Endodermal cell (in vitro differentiated cells): Measurements from ENCODE around the gene COL11A2. TPM values are rescaled to one million over a fixed set of nuclear protein-coding genes. Genes with fewer than 3 reads are reported as not detected.

Source experiments
- DNase-seq: peaks from one replicate; pipeline ENCODE4 v3.0.0-alpha.2; 2017
- H3K27ac ChIP-seq: 2 replicates; pipeline ENCODE4 v1.5.1; 2013; ENCODE audit warnings: mild to moderate bottlenecking, low read depth, low read length, moderate library complexity
- H3K27me3 ChIP-seq: 2 replicates; pipeline ENCODE4 v1.6.1; 2013; ENCODE audit warnings: mild to moderate bottlenecking, low read length, moderate library complexity; ENCODE audit not compliant: insufficient read depth, control insufficient read depth, poor library complexity, severe bottlenecking
- H3K36me3 ChIP-seq: 2 replicates; pipeline ENCODE4 v1.7.0; 2013; ENCODE audit warnings: mild to moderate bottlenecking, low read length, moderate library complexity; ENCODE audit not compliant: control insufficient read depth, insufficient read depth
- H3K4me1 ChIP-seq: one replicate; pipeline ENCODE4 v1.7.0; 2013; ENCODE audit warnings: low read length; ENCODE audit not compliant: control insufficient read depth, insufficient read depth
- H3K4me3 ChIP-seq: 2 replicates; pipeline ENCODE4 v1.5.1; 2013; ENCODE audit warnings: mild to moderate bottlenecking, low read length, moderate library complexity
- H3K9ac ChIP-seq: 2 replicates; pipeline ENCODE4 v1.6.1; 2013; ENCODE audit warnings: mild to moderate bottlenecking, low read length, moderate library complexity; ENCODE audit not compliant: poor library complexity, severe bottlenecking; ENCODE audit errors: extremely low read depth
- H3K9me3 ChIP-seq: 2 replicates; pipeline ENCODE4 v1.6.1; 2013; ENCODE audit warnings: mild to moderate bottlenecking, low read length, moderate library complexity; ENCODE audit not compliant: control insufficient read depth
- H3K27ac Mint-ChIP-seq: 2 replicates; pipeline ENCODE4 v1.8.0; 2020; ENCODE audit warnings: mixed read lengths
- H3K27me3 Mint-ChIP-seq: 2 replicates; pipeline ENCODE4 v1.8.0; 2021; ENCODE audit warnings: mild to moderate bottlenecking, mixed read lengths; ENCODE audit not compliant: insufficient read depth
- H3K36me3 Mint-ChIP-seq: 2 replicates; pipeline ENCODE4 v1.8.0; 2020; ENCODE audit warnings: low read depth, mixed read lengths
- H3K4me1 Mint-ChIP-seq: 2 replicates; pipeline ENCODE4 v1.8.0; 2020; ENCODE audit warnings: mixed read lengths
- H3K4me3 Mint-ChIP-seq: 2 replicates; pipeline ENCODE4 v1.8.0; 2020; ENCODE audit warnings: mild to moderate bottlenecking, moderate library complexity, mixed read lengths
- H3K9me3 Mint-ChIP-seq: 2 replicates; pipeline ENCODE4 v1.8.0; 2020; ENCODE audit warnings: mild to moderate bottlenecking, mixed read lengths
- CTCF ChIP-seq: fragments of 200-600 bp; sonication (generic); conservative IDR thresholded peaks from 2 replicates; pipeline ENCODE4 v1.5.0; 2021; ENCODE audit warnings: antibody characterized with exemption, mild to moderate bottlenecking
- WGBS, 2 experiments: methylation state at CpG; one replicate each; pipeline versions ENCODE4 v1.1.5 to v1.1.7; 2013; ENCODE audit warnings: missing lambda C conversion rate in 2 of 2, mixed read lengths in 1 of 2; ENCODE audit not compliant: insufficient coverage in 1 of 2, insufficient read length in 1 of 2; 5-methylcytosine and 5-hydroxymethylcytosine counted together
- total RNA-seq, 2 donors: library from RNA; stranded (reverse); fragmentation: NEBNext Ultra II Directional in 1 of 2; extraction: Animal tissue kit (Norgen Biotek cat#: 25700) in 1 of 2; gene quantifications; 2 replicates in 1 of 2; 3 replicates in 1 of 2; pipeline ENCODE4 v1.2.1, GENCODE V29; 2021

Gene COL11A2
- total RNA-seq, 2 donors from 2014 or later: 1.3 to 2.8 TPM

- H3K27me3 Mint-ChIP-seq: peaks cover 14% of the 10 kb centered on the region
- TF ChIP-seq CTCF: no peak
- Histone ChIP-seq H3K9me3 (no peaks in the 10 kb centered on the region), H3K4me3 (no peak overlapping the region), H3K9ac (no peak overlapping the region), H3K27me3 (peaks cover 8% of the 10 kb centered on the region), H3K27ac (no peak overlapping the region), H3K36me3 (no peaks in the 10 kb centered on the region), H3K4me1 (no peaks in the 10 kb centered on the region)
- WGBS, 2 experiments: 71 to 84% methylated on average over 2 to 9 of the region's 9 CpGs
- no peaks in the 10 kb centered on the region for H3K36me3 Mint-ChIP-seq
- H3K4me3 Mint-ChIP-seq: no peak overlapping the region
- no peak overlapping the region for H3K27ac Mint-ChIP-seq
- no peak for DNase-seq
- no peaks in the 10 kb centered on the region for H3K9me3 Mint-ChIP-seq
- H3K4me1 Mint-ChIP-seq: no peaks in the 10 kb centered on the region
Observed at GRCh38 chr6:33170176-33171015, 21.9 kb downstream of the COL11A2 start.

- no peak for DNase-seq
- Histone ChIP-seq H3K9me3 (no peaks in the 10 kb centered on the region), H3K27me3 (no peaks in the 10 kb centered on the region), H3K4me3 (no peak overlapping the region), H3K36me3 (no peaks in the 10 kb centered on the region), H3K27ac (no peak overlapping the region), H3K9ac (no peak overlapping the region), H3K4me1 (no peaks in the 10 kb centered on the region)
- 92 to 100% methylated on average over 3 to 10 of the region's 10 CpGs for WGBS, 2 experiments
- H3K36me3 Mint-ChIP-seq: no peaks in the 10 kb centered on the region
- no peak overlapping the region for H3K4me3 Mint-ChIP-seq
- no peaks in the 10 kb centered on the region for H3K4me1 Mint-ChIP-seq
- H3K9me3 Mint-ChIP-seq: no peaks in the 10 kb centered on the region
- peaks cover 7% of the 10 kb centered on the region for H3K27me3 Mint-ChIP-seq
- H3K27ac Mint-ChIP-seq: no peak overlapping the region
- TF ChIP-seq CTCF: no peak
Observed at GRCh38 chr6:33169291-33170175, 22.7 kb downstream of the COL11A2 start.

- no peak overlapping the region for H3K27ac ChIP-seq
Observed at GRCh38 chr6:33168639-33169038, 23.6 kb downstream of the COL11A2 start.

More at GRCh38 chr6:33168639-33169038, 23.6 kb downstream of the COL11A2 start:
- Mint-ChIP-seq H3K36me3 (no peaks in the 10 kb centered on the region), H3K4me3 (no peak overlapping the region), H3K9me3 (no peaks in the 10 kb centered on the region), H3K27ac (no peak overlapping the region), H3K4me1 (no peaks in the 10 kb centered on the region), H3K27me3 (peaks cover 13% of the 10 kb centered on the region)
- Histone ChIP-seq H3K4me1 (no peaks in the 10 kb centered on the region), H3K9me3 (no peaks in the 10 kb centered on the region), H3K36me3 (no peaks in the 10 kb centered on the region), H3K9ac (no peak overlapping the region), H3K27me3 (no peaks in the 10 kb centered on the region), H3K4me3 (no peak overlapping the region)
- DNase-seq: no peak
- WGBS, 2 experiments: 70 to 80% methylated on average over 1 to 5 of the region's 5 CpGs
- no peak for TF ChIP-seq CTCF
